ENCODE results near the gene OSCP1. TPM values are rescaled to one million over a fixed set of nuclear protein-coding genes. Genes with fewer than 3 reads are reported as not detected.

Gene OSCP1
- total and polyA plus RNA-seq, 2 donors (not counting 3 experiments of a cell fraction or from before 2014, with no cell fraction given): 4.6 to 8.3 TPM

- dilution Hi-C loops (cut with MboI; ENCODE audit: extremely low pct_ligation_motif_present, low sequenced_read_pairs) (no loop called here), intact Hi-C loops (cut with micrococcal nuclease) (no loop called here)
- POLR2A ChIA-PET: no interaction called here
- DNase-seq (ENCODE audit: low read depth, low spot score) (no peak), FAIRE-seq (no peak)
- Histone ChIP-seq H3K4me3 (replicated peaks in 1 of 3; ENCODE audit: insufficient read depth in 1 of 3, low read depth in 1 of 3, low read length in 3 of 3) (no peak overlapping the region), H3K9me1 (replicated peaks; ENCODE audit: control insufficient read depth, extremely low read depth, insufficient read depth, low read length) (no peaks in the 10 kb centered on the region), H3K27me3 (ENCODE audit: control insufficient read depth in 2 of 2, insufficient read depth in 2 of 2, low read length in 2 of 2) (no peaks in the 10 kb centered on the region), H3K79me2 (ENCODE audit: control insufficient read depth, insufficient read depth, low read length) (no peaks in the 10 kb centered on the region), H3K4me2 (ENCODE audit: insufficient read depth, low read length) (no peak overlapping the region), H3K4me1 (ENCODE audit: control insufficient read depth, extremely low read depth, insufficient read depth, low read length) (no peaks in the 10 kb centered on the region), H4K20me1 (replicated peaks; ENCODE audit: control insufficient read depth, extremely low read depth, insufficient read depth, low read length) (no peaks in the 10 kb centered on the region), H2AFZ (ENCODE audit: low read depth, low read length) (no peak overlapping the region), H3K36me3 (ENCODE audit: control insufficient read depth in 2 of 2, extremely low read depth in 1 of 2, insufficient read depth in 2 of 2, low read length in 2 of 2) (no peaks in the 10 kb centered on the region), H3K9me3 (replicated peaks; ENCODE audit: control insufficient read depth, insufficient read depth, low read length) (no peaks in the 10 kb centered on the region), H3K9ac (replicated peaks; ENCODE audit: extremely low read depth, insufficient read depth, low read length) (no peak overlapping the region), H3K27ac (ENCODE audit: insufficient read depth, low read depth, low read length) (no peak overlapping the region)
- no TSS peak for BruUV-seq (replicated peaks)
- CTCF ChIA-PET: no interaction called here
- TF ChIP-seq CTCF (IDR thresholded peaks at IDR 0.05; ENCODE audit: extremely low read depth in 1 of 2, insufficient read depth in 1 of 2, low read depth in 1 of 2, low read length in 2 of 2) (no peak), GATA2 (IDR thresholded peaks at IDR 0.05; ENCODE audit: insufficient read depth, insufficient read length, low read depth, low read length) (no peak), MAX (IDR thresholded peaks at IDR 0.05; ENCODE audit: insufficient read depth, insufficient read length) (no peak), EZH2 (IDR thresholded peaks at IDR 0.05; ENCODE audit: borderline replicate concordance, low read depth, low read length, severe bottlenecking) (no peak)
Observed at GRCh38 chr1:36438715-36439114, 11.5 kb downstream of the OSCP1 start.

- ChIA-PET POLR2A (no interaction called here), CTCF (no interaction called here)
- Histone ChIP-seq H3K27ac (ENCODE audit: insufficient read depth, low read depth, low read length) (no peak overlapping the region), H3K9me1 (replicated peaks; ENCODE audit: control insufficient read depth, extremely low read depth, insufficient read depth, low read length) (no peaks in the 10 kb centered on the region), H3K9ac (replicated peaks; ENCODE audit: extremely low read depth, insufficient read depth, low read length) (no peak overlapping the region), H3K4me2 (ENCODE audit: insufficient read depth, low read length) (no peak overlapping the region), H3K9me3 (replicated peaks; ENCODE audit: control insufficient read depth, insufficient read depth, low read length) (no peaks in the 10 kb centered on the region), H3K4me1 (ENCODE audit: control insufficient read depth, extremely low read depth, insufficient read depth, low read length) (peaks cover 6% of the 10 kb centered on the region), H2AFZ (ENCODE audit: low read depth, low read length) (no peak overlapping the region), H4K20me1 (replicated peaks; ENCODE audit: control insufficient read depth, extremely low read depth, insufficient read depth, low read length) (no peaks in the 10 kb centered on the region), H3K4me3 (replicated peaks in 1 of 3; ENCODE audit: insufficient read depth in 1 of 3, low read depth in 1 of 3, low read length in 3 of 3) (no peak overlapping the region), H3K27me3 (ENCODE audit: control insufficient read depth in 2 of 2, insufficient read depth in 2 of 2, low read length in 2 of 2) (no peaks in the 10 kb centered on the region), H3K36me3 (ENCODE audit: control insufficient read depth in 2 of 2, extremely low read depth in 1 of 2, insufficient read depth in 2 of 2, low read length in 2 of 2) (no peaks in the 10 kb centered on the region), H3K79me2 (ENCODE audit: control insufficient read depth, insufficient read depth, low read length) (no peaks in the 10 kb centered on the region)
- FAIRE-seq (no peak), DNase-seq (ENCODE audit: low read depth, low spot score) (no peak)
- dilution Hi-C loops (cut with MboI; ENCODE audit: extremely low pct_ligation_motif_present, low sequenced_read_pairs) (no loop called here), intact Hi-C loops (cut with micrococcal nuclease) (no loop called here)
- no peak for TF ChIP-seq FOS (IDR thresholded peaks at IDR 0.05; ENCODE audit: borderline replicate concordance, insufficient read depth, low read length)
- TF ChIP-seq MAX (IDR thresholded peaks at IDR 0.05; ENCODE audit: insufficient read depth, insufficient read length): no peak
- no peak for TF ChIP-seq MYC (IDR thresholded peaks at IDR 0.05; ENCODE audit: low read depth, low read length)
- TF ChIP-seq GATA2 (IDR thresholded peaks at IDR 0.05; ENCODE audit: insufficient read depth, insufficient read length, low read depth, low read length): no peak
- TF ChIP-seq POLR2AphosphoS5 (IDR thresholded peaks at IDR 0.05; ENCODE audit: insufficient read depth, low read depth, low read length): no peak
- TF ChIP-seq CTCF (IDR thresholded peaks at IDR 0.05; ENCODE audit: extremely low read depth in 1 of 2, insufficient read depth in 1 of 2, low read depth in 1 of 2, low read length in 2 of 2): no peak
- no peak for TF ChIP-seq JUN (IDR thresholded peaks at IDR 0.05; ENCODE audit: borderline replicate concordance, insufficient read depth, insufficient read length, low read depth)
- TF ChIP-seq EZH2 (IDR thresholded peaks at IDR 0.05; ENCODE audit: borderline replicate concordance, low read depth, low read length, severe bottlenecking): no peak
- TF ChIP-seq POLR2A (IDR thresholded peaks at IDR 0.05; ENCODE audit: low read depth, low read length): no peak
- BruUV-seq (replicated peaks): no TSS peak
Observed at GRCh38 chr1:36436821-36437220, 13.4 kb downstream of the OSCP1 start.

All from endothelial cell of umbilical vein (primary cell).